Liver (tissue), 9 donors: Measurements from ENCODE around the gene LAMP1. TPM values are rescaled to one million over a fixed set of nuclear protein-coding genes. Genes with fewer than 3 reads are reported as not detected.

ENCODE experiments used
- DNase-seq: peaks from one replicate; pipeline ENCODE4 v3.0.0-alpha.2; 2017; ENCODE audit warnings: low spot score
- H3K27ac ChIP-seq, 2 donors: one replicate each; pipeline ENCODE4 v1.7.0; 2013; ENCODE audit warnings: inconsistent platforms in 2 of 2, low read length in 2 of 2, control low read depth in 1 of 2, low read depth in 1 of 2, mild to moderate bottlenecking in 1 of 2
- H3K27me3 ChIP-seq, 4 donors: one replicate each; pipeline versions ENCODE4 v1.6.1 to v1.7.0; 2013; ENCODE audit warnings: low read length in 3 of 4, inconsistent platforms in 1 of 4, mild to moderate bottlenecking in 1 of 4, moderate library complexity in 1 of 4; ENCODE audit not compliant: control insufficient read depth in 4 of 4, insufficient read depth in 4 of 4
- H3K36me3 ChIP-seq, 4 donors: one replicate each; pipeline versions ENCODE4 v1.6.1 to v1.7.0; 2013; ENCODE audit warnings: low read length in 3 of 4, mild to moderate bottlenecking in 3 of 4, low read depth in 1 of 4, moderate library complexity in 1 of 4; ENCODE audit not compliant: control insufficient read depth in 4 of 4, insufficient read depth in 3 of 4
- H3K4me1 ChIP-seq, 4 donors: one replicate each; pipeline versions ENCODE4 v1.6.1 to v1.7.0; 2013; ENCODE audit warnings: low read length in 3 of 4, mild to moderate bottlenecking in 3 of 4, moderate library complexity in 1 of 4; ENCODE audit not compliant: control insufficient read depth in 4 of 4, insufficient read depth in 4 of 4
- H3K4me3 ChIP-seq, 3 donors: one replicate each; pipeline versions ENCODE4 v1.6.1 to v1.7.0; 2013; ENCODE audit warnings: low read length in 3 of 3, control low read depth in 1 of 3, low read depth in 1 of 3, mild to moderate bottlenecking in 1 of 3
- H3K9ac ChIP-seq, 2 donors: one replicate each; pipeline ENCODE4 v1.7.0; 2013; ENCODE audit warnings: low read length in 2 of 2, mild to moderate bottlenecking in 2 of 2, moderate library complexity in 2 of 2, control low read depth in 1 of 2, low read depth in 1 of 2
- H3K9me3 ChIP-seq, 4 donors: one replicate each; pipeline versions ENCODE4 v1.6.1 to v1.7.0; 2013; ENCODE audit warnings: low read length in 3 of 4; ENCODE audit not compliant: control insufficient read depth in 4 of 4
- ATF3 ChIP-seq: IDR thresholded peaks from 2 replicates; pipeline ENCODE4 v1.6.1; 2016; ENCODE audit warnings: antibody characterized with exemption
- CTCF ChIP-seq: fragments of 150-350 bp; IDR thresholded peaks from 2 replicates; pipeline ENCODE4 v1.5.1; 2017; ENCODE audit warnings: improper control_type of control experiment, low read depth, low read length; ENCODE audit not compliant: missing input control
- EGR1 ChIP-seq, 2 donors: IDR thresholded peaks; 2 replicates each; pipeline ENCODE4 v1.6.1; 2016 to 2018; ENCODE audit warnings: antibody characterized with exemption in 2 of 2, low read depth in 2 of 2
- FOXA1 ChIP-seq: IDR thresholded peaks from 2 replicates; pipeline ENCODE4 v1.6.1; 2016; ENCODE audit warnings: antibody characterized with exemption
- FOXA2 ChIP-seq: IDR thresholded peaks from 2 replicates; pipeline ENCODE4 v1.6.1; 2016; ENCODE audit warnings: antibody characterized with exemption
- HNF4G ChIP-seq: IDR thresholded peaks from 2 replicates; pipeline ENCODE4 v1.6.1; 2016; ENCODE audit warnings: antibody characterized with exemption
- JUND ChIP-seq, 2 donors: IDR thresholded peaks; 2 replicates each; pipeline ENCODE4 v1.6.1; 2016; ENCODE audit warnings: antibody characterized with exemption in 2 of 2
- MAX ChIP-seq: IDR thresholded peaks from 2 replicates; pipeline ENCODE4 v1.6.1; 2016; ENCODE audit warnings: antibody characterized with exemption
- NR2F2 ChIP-seq: IDR thresholded peaks from 2 replicates; pipeline ENCODE4 v1.6.1; 2016; ENCODE audit warnings: antibody characterized with exemption
- RAD21 ChIP-seq, 2 donors: IDR thresholded peaks; 2 replicates each; pipeline ENCODE4 v1.6.1; 2016; ENCODE audit warnings: antibody characterized with exemption in 2 of 2, mild to moderate bottlenecking in 2 of 2
- RXRA ChIP-seq, 2 donors: IDR thresholded peaks; 2 replicates each; pipeline ENCODE4 v1.6.1; 2017 to 2018; ENCODE audit warnings: antibody characterized with exemption in 2 of 2, mild to moderate bottlenecking in 1 of 2
- SP1 ChIP-seq: IDR thresholded peaks from 2 replicates; pipeline ENCODE4 v1.6.1; 2018; ENCODE audit warnings: antibody characterized with exemption, mild to moderate bottlenecking
- TAF1 ChIP-seq: conservative IDR thresholded peaks from 2 replicates; pipeline ENCODE4 v1.6.1; 2016; ENCODE audit warnings: antibody characterized with exemption, mild to moderate bottlenecking
- YY1 ChIP-seq: IDR thresholded peaks from 2 replicates; pipeline ENCODE4 v1.6.1; 2016; ENCODE audit warnings: antibody characterized with exemption, mild to moderate bottlenecking
- ZBTB33 ChIP-seq: IDR thresholded peaks from 2 replicates; pipeline ENCODE4 v1.6.1; 2016; ENCODE audit warnings: antibody characterized with exemption
- WGBS: extraction: QIAGEN DNeasy Blood & Tissue Kit; methylation state at CpG from one replicate; pipeline ENCODE4 v1.1.7; 2013; 5-methylcytosine and 5-hydroxymethylcytosine counted together
- polyA plus RNA-seq, 2 donors: library from polyadenylated mRNA; stranded (reverse) in 1 of 2; unstranded in 1 of 2; fragments of 200-250 nt in 1 of 2; fragments of >200 nt in 1 of 2; fragmentation: Nextera tagmentation in 1 of 2; extraction: Ambion mirVana in 1 of 2; gene quantifications; one replicate each; pipeline versions ENCODE4 v1.2.1 to v1.2.3, GENCODE V29; 2013 to 2015
- total RNA-seq, 2 donors: library from RNA; depleted of rRNA; stranded (reverse); fragments of >200 nt; gene quantifications; one replicate each; pipeline ENCODE4 v1.2.3, GENCODE V29; 2014
- TF ChIP-seq, protein P1 (sequence below): IDR thresholded peaks from 2 replicates; pipeline ENCODE4 v1.6.1; 2016; ENCODE audit warnings: antibody characterized with exemption, mild to moderate bottlenecking
- donor health status: healthy.
- donor health status: healthy.
- donor health status: healthy.
- donor health status: healthy.
- donor health status: healthy.

The LAMP1 gene
- total and polyA plus RNA-seq, 4 donors = 24.4 to 160 (median 62.9) TPM

- 71% methylated on average over 7 of the region's 7 CpGs for WGBS
- Histone ChIP-seq H3K36me3 (peaks cover 0 to 6% (median 3%) of the 10 kb centered on the region in 4 donors), H3K4me3 (no peak overlapping the region), H3K9ac (no peak overlapping the region), H3K27ac (no peak overlapping the region), H3K27me3 (no peaks in the 10 kb centered on the region), H3K9me3 (no peaks in the 10 kb centered on the region), H3K4me1 (peaks cover 0 to 16% (median 9%) of the 10 kb centered on the region in 4 donors)
- TF ChIP-seq NR2F2 (no peak), CTCF (no peak), MAX (no peak), SP1 (no peak), JUND (IDR thresholded peaks at IDR 0.05) (no peak), HNF4G (no peak), RXRA (IDR thresholded peaks at IDR 0.05) (no peak), TAF1 (no peak), FOXA2 (no peak), FOXA1 (no peak), RAD21 (IDR thresholded peaks at IDR 0.05) (no peak), YY1 (no peak), ATF3 (no peak)
- TF ChIP-seq, protein P1, sequence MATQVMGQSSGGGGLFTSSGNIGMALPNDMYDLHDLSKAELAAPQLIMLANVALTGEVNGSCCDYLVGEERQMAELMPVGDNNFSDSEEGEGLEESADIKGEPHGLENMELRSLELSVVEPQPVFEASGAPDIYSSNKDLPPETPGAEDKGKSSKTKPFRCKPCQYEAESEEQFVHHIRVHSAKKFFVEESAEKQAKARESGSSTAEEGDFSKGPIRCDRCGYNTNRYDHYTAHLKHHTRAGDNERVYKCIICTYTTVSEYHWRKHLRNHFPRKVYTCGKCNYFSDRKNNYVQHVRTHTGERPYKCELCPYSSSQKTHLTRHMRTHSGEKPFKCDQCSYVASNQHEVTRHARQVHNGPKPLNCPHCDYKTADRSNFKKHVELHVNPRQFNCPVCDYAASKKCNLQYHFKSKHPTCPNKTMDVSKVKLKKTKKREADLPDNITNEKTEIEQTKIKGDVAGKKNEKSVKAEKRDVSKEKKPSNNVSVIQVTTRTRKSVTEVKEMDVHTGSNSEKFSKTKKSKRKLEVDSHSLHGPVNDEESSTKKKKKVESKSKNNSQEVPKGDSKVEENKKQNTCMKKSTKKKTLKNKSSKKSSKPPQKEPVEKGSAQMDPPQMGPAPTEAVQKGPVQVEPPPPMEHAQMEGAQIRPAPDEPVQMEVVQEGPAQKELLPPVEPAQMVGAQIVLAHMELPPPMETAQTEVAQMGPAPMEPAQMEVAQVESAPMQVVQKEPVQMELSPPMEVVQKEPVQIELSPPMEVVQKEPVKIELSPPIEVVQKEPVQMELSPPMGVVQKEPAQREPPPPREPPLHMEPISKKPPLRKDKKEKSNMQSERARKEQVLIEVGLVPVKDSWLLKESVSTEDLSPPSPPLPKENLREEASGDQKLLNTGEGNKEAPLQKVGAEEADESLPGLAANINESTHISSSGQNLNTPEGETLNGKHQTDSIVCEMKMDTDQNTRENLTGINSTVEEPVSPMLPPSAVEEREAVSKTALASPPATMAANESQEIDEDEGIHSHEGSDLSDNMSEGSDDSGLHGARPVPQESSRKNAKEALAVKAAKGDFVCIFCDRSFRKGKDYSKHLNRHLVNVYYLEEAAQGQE = no peak
- DNase-seq = no peak
These were observed 8.2 kb downstream of the LAMP1 start for GRCh38 chr13:113305208-113305607.

DNA sequence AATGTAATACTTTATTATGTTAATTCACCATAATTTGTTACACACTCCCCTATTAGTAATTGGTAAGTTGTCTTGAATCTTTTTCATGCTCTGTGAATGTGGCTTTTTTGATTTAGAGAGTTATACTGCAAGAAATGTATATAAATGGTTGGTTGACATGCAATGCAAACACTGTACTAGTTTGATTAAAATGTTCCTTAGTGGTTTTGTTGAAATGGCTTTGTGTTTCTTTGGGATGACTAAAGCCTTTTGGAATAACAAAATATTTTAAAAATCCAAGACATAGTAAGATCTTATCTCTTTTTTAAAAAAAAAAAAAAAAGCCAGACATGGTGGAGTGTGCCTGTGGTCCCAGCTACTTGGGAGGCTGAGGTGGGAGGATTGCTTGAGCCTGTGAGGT, 10.5 kb downstream of the LAMP1 start:
- H3K4me1 ChIP-seq = peaks cover 0 to 10% (median 5%) of the 10 kb centered on the region in 4 donors
- H3K9me3 ChIP-seq = no peaks in the 10 kb centered on the region
- H3K27ac ChIP-seq = no peak overlapping the region
- no peak overlapping the region for H3K4me3 ChIP-seq
- H3K36me3 ChIP-seq = peaks cover 4 to 23% (median 16%) of the 10 kb centered on the region in 4 donors
- no peak for DNase-seq
- H3K9ac ChIP-seq = no peak overlapping the region
- TF ChIP-seq JUND (IDR thresholded peaks at IDR 0.05) = no peak
- no peak for TF ChIP-seq EGR1 (IDR thresholded peaks at IDR 0.05; ENCODE audit: low read depth in 2 of 2)
- no peak for TF ChIP-seq HNF4G
- TF ChIP-seq ZBTB33 = no peak
- no peak for TF ChIP-seq CTCF
- TF ChIP-seq FOXA1 = no peak
- no peak for TF ChIP-seq RXRA (IDR thresholded peaks at IDR 0.05)
- no peak for TF ChIP-seq RAD21 (IDR thresholded peaks at IDR 0.05)
- H3K27me3 ChIP-seq = no peaks in the 10 kb centered on the region
